Stimulated activated CD4-positive, alpha-beta T cell treated with anti-CD3 and anti-CD28 coated beads, Interleukin-4, amount 100 ng/mL, for 48 hours (primary cell): ENCODE data around the gene MSH6.

Source experiments
- DNase-seq, 2 donors: peaks; one replicate each; pipeline ENCODE4 v3.0.0-alpha.2; 2020; ENCODE audit warnings: low read depth in 2 of 2

Gene MSH6

DNA sequence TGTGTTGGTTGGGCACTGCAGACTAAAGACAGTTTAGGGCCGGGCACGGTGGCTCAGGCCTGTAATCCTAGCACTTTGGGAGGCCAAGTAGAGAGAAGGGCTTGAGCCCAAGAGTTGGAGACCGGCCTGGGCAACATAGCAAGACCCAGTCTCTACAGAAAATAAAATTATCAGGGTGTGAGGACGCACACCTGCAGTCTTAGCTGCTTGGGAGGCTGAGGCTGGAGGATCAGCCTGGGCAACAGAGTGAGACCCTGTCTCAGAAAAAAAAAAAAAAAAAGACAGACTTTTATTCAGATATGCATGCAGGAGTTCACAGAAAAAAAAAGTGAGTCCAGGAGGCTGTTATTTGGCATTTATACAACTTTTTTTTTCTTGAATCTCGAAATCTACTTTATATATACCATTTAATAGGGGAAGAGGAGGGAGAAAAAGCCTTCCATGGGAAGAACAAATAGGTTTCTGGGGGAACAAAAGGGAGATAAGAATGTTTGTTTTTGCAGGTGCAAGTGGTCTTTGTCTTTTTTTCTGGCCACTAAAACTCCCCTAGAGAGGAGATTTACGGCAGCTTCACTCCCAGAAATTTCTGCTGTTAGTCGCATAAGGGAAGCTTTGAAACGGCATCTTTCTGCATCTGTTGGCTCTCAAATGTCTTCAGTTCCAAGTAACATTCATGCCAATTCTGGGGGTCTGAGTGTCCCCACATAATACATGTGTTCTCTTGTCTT, 4.1 kb upstream of the MSH6 start:
- no peak for DNase-seq

DNA sequence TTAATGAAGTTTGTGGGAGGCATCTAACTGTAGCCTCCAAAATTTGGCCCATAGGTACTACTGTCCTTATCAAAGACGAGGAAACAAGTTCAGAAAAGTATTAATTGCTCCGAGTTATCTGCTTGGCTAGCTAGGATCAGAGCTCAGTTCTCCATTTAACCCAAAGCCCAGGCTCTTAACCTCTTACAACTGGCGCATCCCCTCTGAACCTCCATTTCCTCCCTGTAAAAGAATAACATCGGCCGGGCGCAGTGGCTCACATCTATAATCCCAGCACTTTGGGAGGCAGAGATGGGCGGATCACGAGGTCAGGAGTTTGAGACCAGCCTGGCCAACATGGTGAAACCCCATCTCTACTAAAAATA, 3.5 kb upstream of the MSH6 start:
- no peak for DNase-seq

GRCh38 chr2:47782381-47782670, 619 bp upstream of the MSH6 start:
- DNase-seq: no peak

- peak; percentile 57 to 62 for DNase-seq
Observed at GRCh38 chr2:47783486-47784351, 774 bp downstream of the MSH6 start.

- no peak for DNase-seq
Observed at GRCh38 chr2:47784352-47784851, 1.5 kb downstream of the MSH6 start.

- no peak for DNase-seq
Observed at GRCh38 chr2:47785986-47786385, 3.0 kb downstream of the MSH6 start.

DNA sequence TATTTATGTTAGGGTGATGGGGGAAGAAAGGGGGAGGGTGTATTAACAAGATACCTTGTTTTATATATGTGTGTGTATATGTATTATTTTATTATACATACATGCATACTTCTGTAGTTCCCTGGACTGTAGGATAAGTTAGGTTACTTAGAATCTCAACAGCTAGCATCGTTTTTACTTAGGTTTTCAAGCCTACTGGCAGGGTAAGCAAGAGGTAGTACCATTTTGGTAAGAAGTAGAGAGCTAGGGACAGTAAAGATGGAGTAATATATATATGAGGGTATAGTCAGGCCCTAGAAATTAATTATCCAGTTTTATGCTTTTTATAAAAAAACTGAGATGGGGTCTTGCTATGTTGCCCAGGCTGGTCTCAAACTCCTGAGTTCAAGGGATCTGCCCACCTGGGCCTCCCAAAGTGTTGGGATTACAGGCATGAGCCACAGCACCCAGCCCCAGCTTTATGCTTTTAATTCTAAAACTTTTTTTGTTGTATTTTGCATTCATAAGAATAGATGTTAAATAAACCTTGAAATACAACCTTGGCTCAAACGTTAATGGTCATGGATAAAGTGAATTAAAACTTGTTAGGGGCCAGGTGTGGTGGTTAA, 13.2 kb downstream of the MSH6 start:
- DNase-seq: no peak

- DNase-seq: no peak
Observed at GRCh38 chr2:47798631-47799030, 15.7 kb downstream of the MSH6 start.

GRCh38 chr2:47799031-47799609, 16.2 kb downstream of the MSH6 start:
- no peak for DNase-seq

GRCh38 chr2:47801118-47801517, 18.2 kb downstream of the MSH6 start:
- DNase-seq: no peak

- no peak for DNase-seq
Observed at GRCh38 chr2:47803363-47803762, 20.4 kb downstream of the MSH6 start.

GRCh38 chr2:47803770-47804169, 20.8 kb downstream of the MSH6 start:
- no peak for DNase-seq

DNA sequence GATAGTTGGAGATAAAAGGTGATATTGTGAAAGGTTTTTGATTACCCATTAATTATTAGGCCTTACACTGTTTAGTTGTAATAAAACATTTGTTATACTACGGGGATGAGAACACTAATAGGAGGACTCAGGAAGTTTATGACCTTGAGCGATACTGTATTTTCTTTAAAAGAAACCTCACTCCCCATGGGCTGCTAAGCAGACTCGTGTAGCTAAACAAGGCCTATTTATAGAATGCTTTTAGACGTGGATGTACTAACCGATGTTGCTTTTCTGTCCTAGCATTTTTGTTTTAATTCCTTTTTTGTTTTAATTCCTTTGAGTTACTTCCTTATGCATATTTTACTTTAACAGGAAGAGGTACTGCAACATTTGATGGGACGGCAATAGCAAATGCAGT, 22.9 kb downstream of the MSH6 start:
- no peak for DNase-seq

- DNase-seq: no peak
Observed at GRCh38 chr2:47808614-47809013, 25.7 kb downstream of the MSH6 start.

- no peak for DNase-seq
Observed at GRCh38 chr2:47809903-47810302, 27.0 kb downstream of the MSH6 start.

DNA sequence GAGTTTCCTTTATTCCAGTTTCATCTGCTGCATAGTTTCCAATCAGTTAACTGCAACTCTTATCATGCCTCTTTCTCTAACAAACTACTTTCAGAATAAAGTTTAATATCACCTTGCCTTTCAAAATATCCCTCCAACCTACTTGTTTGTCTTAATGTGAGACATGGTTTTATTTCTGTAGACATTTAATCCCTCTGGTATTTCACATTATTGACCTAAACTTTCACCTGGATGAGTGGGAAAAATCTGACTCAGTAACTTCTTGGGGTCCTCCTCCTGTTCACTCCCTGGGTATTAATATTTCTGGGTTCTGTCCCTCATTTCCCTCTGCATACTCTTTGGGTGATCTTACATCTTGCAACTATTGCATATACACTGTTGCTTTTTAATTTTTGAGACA, 27.9 kb downstream of the MSH6 start:
- no peak for DNase-seq

DNA sequence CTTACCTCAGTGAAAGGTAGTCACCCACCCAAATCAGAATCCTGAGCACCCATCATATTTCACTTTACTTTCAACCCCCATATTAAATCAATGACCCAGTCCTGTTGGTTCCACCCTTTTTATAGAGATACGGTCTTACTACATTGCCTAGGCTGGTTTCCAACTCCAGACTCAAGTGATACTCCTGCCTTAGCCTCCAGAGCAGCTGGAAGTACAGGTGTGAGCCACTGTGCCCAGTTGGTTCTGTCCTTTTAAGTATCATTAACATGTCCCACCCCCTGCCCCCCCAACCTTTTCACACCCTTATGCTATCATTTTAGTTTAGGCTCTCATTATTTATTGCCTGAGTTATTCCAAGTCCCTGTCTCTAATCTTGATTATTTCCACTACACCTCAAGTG, 28.7 kb downstream of the MSH6 start:
- no peak for DNase-seq

GRCh38 chr2:47815764-47816163, 32.8 kb downstream of the MSH6 start:
- DNase-seq: no peak

GRCh38 chr2:47818777-47819176, 35.8 kb downstream of the MSH6 start:
- DNase-seq: no peak

DNA sequence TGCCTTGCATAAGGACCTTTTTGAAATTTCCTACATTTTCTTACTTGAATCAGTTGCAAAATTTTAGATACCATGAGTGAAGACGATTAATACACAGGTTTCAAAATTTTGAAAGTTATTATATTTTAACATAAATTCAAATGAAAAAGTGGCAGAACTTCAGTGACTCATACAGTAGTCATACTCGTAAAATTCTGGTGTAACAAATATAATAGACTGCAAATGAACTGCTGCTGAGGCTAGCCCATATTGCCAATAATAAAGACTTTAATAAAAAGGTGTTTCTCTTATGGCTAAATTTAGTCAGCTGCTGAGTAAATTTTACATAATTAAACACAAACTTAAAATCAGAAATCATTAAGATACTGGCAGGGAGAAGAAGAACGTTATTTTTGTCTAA, 36.9 kb downstream of the MSH6 start:
- DNase-seq: no peak

GRCh38 chr2:47822518-47822917, 39.6 kb downstream of the MSH6 start:
- DNase-seq: no peak

DNA sequence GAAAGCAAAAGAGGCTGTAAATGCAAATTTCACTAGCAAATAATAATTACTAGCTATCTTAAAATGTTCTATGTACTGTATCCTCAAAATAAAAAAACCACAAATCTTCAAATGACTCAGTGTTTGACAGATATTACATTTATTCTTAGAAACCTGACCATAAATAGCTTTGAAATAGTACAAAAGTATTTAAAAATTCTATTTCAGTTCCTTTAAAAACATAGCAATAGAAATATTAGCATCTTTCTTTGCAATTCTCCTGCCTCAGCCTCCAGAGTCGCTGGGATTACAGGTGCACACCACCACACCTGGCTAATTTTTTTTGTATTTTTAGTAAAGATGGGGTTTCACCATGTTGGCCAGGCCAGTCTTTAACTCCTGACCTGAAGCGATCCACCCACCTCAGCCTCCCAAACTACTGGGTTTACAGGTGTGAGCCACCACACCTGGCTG, 50.6 kb downstream of the MSH6 start:
- no peak for DNase-seq
